K562 (cell line): ENCODE measurements around the gene MIEF2. TPM values are rescaled to one million over a fixed set of nuclear protein-coding genes. Genes with fewer than 3 reads are reported as not detected.

ENCODE experiments used
- ATAC-seq: fragments of 200-7000 bp; cut with Tn5 transposase; 3 replicates; pipeline ENCODE4 v1.9.1; 2020; ENCODE audit warnings: moderate library complexity
- BruUV-seq: library from RNA; stranded (reverse); fragments of 400-500 nt; replicated peaks from 2 replicates; lab custom pipeline; 2021; lab: Mats Ljungman, UMichigan
- CTCF ChIA-PET: fragments of 300-600 bp; formaldehyde crosslinking; extraction: SDS; loops from one replicate; lab custom pipeline; 2021; ENCODE audit warnings: low intra/inter-chr PET ratio; lab: Yijun Ruan, JAX
- POLR2A ChIA-PET: fragments of 300-600, 350-650 bp; sonication (Branson Sonifier 250); formaldehyde crosslinking; extraction: SDS; loops from one replicate; lab custom pipeline; 2021; ENCODE audit warnings: antibody characterized with exemption, inconsistent platforms; lab: Yijun Ruan, JAX
- DNase-seq, 4 experiments: peaks; one replicate each; pipeline versions ENCODE4 v3.0.0 to v3.0.0-alpha.2; 2011 to 2018; ENCODE audit warnings: low spot score in 3 of 4, mixed read lengths in 3 of 4; ENCODE audit errors: extremely low read depth in 1 of 4
- FAIRE-seq: peaks from 2 replicates; lab custom pipeline; 2011; peaks lifted over from hg19 to GRCh38; lab: Jason Lieb, UNC
- H2AFZ ChIP-seq: 2 replicates; pipeline ENCODE4 v1.6.0; 2011; ENCODE audit warnings: low read depth, low read length, control low read depth, inconsistent platforms
- H3K27ac ChIP-seq: fragments of 200-600 bp; 3 replicates; pipeline ENCODE4 v1.8.0; 2011; ENCODE audit warnings: low read depth, mild to moderate bottlenecking, control low read depth, inconsistent platforms, low read length, moderate library complexity, mixed read lengths; ENCODE audit errors: extremely low read depth
- H3K27me3 ChIP-seq, 2 experiments: fragments of 300-600 bp in 1 of 2; 2 replicates in 1 of 2; 3 replicates in 1 of 2; pipeline versions ENCODE4 v1.6.0 to v1.8.0; 2011; ENCODE audit warnings: inconsistent platforms in 2 of 2, low read length in 2 of 2, mild to moderate bottlenecking in 1 of 2, mixed read lengths in 1 of 2, moderate library complexity in 1 of 2; ENCODE audit not compliant: control insufficient read depth in 2 of 2, insufficient read depth in 2 of 2
- H3K36me3 ChIP-seq: fragments of 300-600 bp; 3 replicates; pipeline ENCODE4 v1.8.0; 2011; ENCODE audit warnings: mild to moderate bottlenecking, low read length, inconsistent platforms; ENCODE audit not compliant: control insufficient read depth, insufficient read depth
- H3K4me1 ChIP-seq, 2 experiments: fragments of 200-600 bp in 1 of 2; replicated peaks in 1 of 2; 2 replicates in 1 of 2; 3 replicates in 1 of 2; pipeline versions ENCODE4 v1.5.1 to v1.8.0; 2011; ENCODE audit warnings: inconsistent platforms in 2 of 2, low read length in 2 of 2, mild to moderate bottlenecking in 1 of 2, mixed read lengths in 1 of 2, moderate library complexity in 1 of 2; ENCODE audit not compliant: control insufficient read depth in 2 of 2, insufficient read depth in 2 of 2
- H3K4me2 ChIP-seq: 2 replicates; pipeline ENCODE4 v1.6.1; 2011; ENCODE audit warnings: low read length, control low read depth, inconsistent platforms, mixed read lengths; ENCODE audit not compliant: insufficient read depth
- H3K4me3 ChIP-seq: fragments of 200-600 bp; sonication (generic), shearing (Covaris generic); 2 replicates; pipeline ENCODE4 v1.5.1; 2016; ENCODE audit warnings: control low read depth, inconsistent platforms
- H3K79me2 ChIP-seq: fragments of 200-600 bp; 3 replicates; pipeline ENCODE4 v1.8.0; 2011; ENCODE audit warnings: low read length, inconsistent platforms; ENCODE audit not compliant: control insufficient read depth, insufficient read depth
- H3K9ac ChIP-seq, 2 experiments: 2 replicates each; pipeline versions ENCODE4 v1.6.0 to v1.6.1; 2011; ENCODE audit warnings: low read depth in 2 of 2, low read length in 2 of 2, control low read depth in 1 of 2, inconsistent platforms in 1 of 2, mild to moderate bottlenecking in 1 of 2, mixed read lengths in 1 of 2; ENCODE audit not compliant: insufficient read depth in 1 of 2
- H3K9me1 ChIP-seq: one replicate; pipeline ENCODE4 v1.6.0; 2011; ENCODE audit warnings: inconsistent platforms, mild to moderate bottlenecking, low read length, moderate library complexity; ENCODE audit not compliant: control insufficient read depth, insufficient read depth
- H3K9me3 ChIP-seq: replicated peaks from 2 replicates; pipeline ENCODE4 v1.5.1; 2011; ENCODE audit warnings: low read depth, low read length, inconsistent platforms; ENCODE audit not compliant: control insufficient read depth, insufficient read depth
- H4K20me1 ChIP-seq: replicated peaks from 2 replicates; pipeline ENCODE4 v1.6.1; 2011; ENCODE audit warnings: low read length, inconsistent platforms, mixed read lengths; ENCODE audit not compliant: control insufficient read depth, insufficient read depth
- HDGF ChIP-seq: fragments of 450-650 bp; IDR thresholded peaks from 2 replicates; pipeline ENCODE4 v1.6.1; 2016
- WGBS: fragments of 100-300 bp; shearing (Covaris generic); methylation state at CpG from one replicate; pipeline ENCODE4 v1.1.6; 2016; ENCODE audit warnings: low coverage, mixed read lengths; ENCODE audit not compliant: insufficient coverage; ENCODE audit errors: missing lambda C conversion rate; 5-methylcytosine and 5-hydroxymethylcytosine counted together
- in situ Hi-C: fragments of 300-500 bp; cut with MboI; formaldehyde crosslinking; loops from 4 replicates; pipeline ENCODE4 v1.15.0; 2018; ENCODE audit warnings: inconsistent platforms, mixed read lengths
- intact Hi-C: fragments of 100-400 bp; cut with micrococcal nuclease; formaldehyde crosslinking; loops from 2 replicates; pipeline ENCODE4 v1.14.2; 2022
- polyA plus RNA-seq, 8 experiments: library from polyadenylated mRNA; depleted of rRNA in 4 of 8; stranded (reverse) in 5 of 8; unstranded in 3 of 8; fragments of >200 nt; fragmentation: Nextera tagmentation in 2 of 8; fragmentation: Illumina TruSeq in 1 of 8; extraction: Ambion mirVana in 2 of 8; extraction: Trizol in 1 of 8; gene quantifications; 2 replicates each; pipeline versions ENCODE4 v1.2.1 to v1.2.3, GENCODE V29; 2011 to 2014; ENCODE audit warnings: inconsistent platforms in 1 of 8, missing spikeins in 1 of 8
- total RNA-seq, 7 experiments: library from RNA; depleted of rRNA in 6 of 7; stranded (reverse); fragments of >200 nt in 6 of 7; fragmentation: Illumina TruSeq in 2 of 7; extraction: Trizol in 2 of 7; gene quantifications; 2 replicates each; pipeline versions ENCODE4 v1.2.1 to v1.2.3, GENCODE V29; 2011 to 2021; ENCODE audit warnings: low replicate concordance in 1 of 7
- TF ChIP-seq, protein P1 (sequence below): fragments of 250-450 bp; sonication (Bioruptor Pico); IDR thresholded peaks from 2 replicates; pipeline ENCODE4 v1.5.0; 2021; ENCODE audit warnings: mild to moderate bottlenecking, moderate library complexity

Gene MIEF2
- total and polyA plus RNA-seq, 9 of the 15 experiments (the other 6 are each of a cell fraction or from before 2014, with no cell fraction given): 0.10 to 8.2 (median 2.4) TPM

DNA sequence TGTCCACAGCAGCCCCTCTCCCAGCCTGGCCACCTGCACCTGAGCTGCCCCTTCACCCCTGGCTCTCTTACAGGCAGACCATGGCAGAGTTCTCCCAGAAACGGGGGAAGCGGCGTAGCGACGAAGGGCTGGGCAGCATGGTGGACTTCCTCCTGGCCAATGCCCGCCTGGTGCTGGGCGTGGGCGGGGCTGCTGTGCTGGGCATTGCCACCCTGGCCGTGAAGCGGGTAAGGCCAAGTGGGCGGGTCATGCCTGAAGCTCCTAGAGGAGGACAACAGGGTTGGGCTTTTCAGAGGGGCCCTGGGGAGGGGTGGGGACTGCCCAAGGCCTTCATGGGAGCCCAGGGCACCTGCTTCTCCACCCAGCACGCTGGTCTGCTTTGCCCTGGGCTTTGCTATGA lies 2.2 kb downstream of the MIEF2 start:
- POLR2A ChIA-PET: interaction anchor here (0.7 kb wide), 1 partner anchor 43 kb away, joined by 3 read pairs; no protein-coding TSS in a partner anchor
- in situ Hi-C loops: no loop called here
- WGBS: 74% methylated on average over 6 of the region's 12 CpGs

More for the DNA sequence above, 2.2 kb downstream of the MIEF2 start:
- no peaks in the 10 kb centered on the region for H3K9me3 ChIP-seq
- TF ChIP-seq, protein P1, sequence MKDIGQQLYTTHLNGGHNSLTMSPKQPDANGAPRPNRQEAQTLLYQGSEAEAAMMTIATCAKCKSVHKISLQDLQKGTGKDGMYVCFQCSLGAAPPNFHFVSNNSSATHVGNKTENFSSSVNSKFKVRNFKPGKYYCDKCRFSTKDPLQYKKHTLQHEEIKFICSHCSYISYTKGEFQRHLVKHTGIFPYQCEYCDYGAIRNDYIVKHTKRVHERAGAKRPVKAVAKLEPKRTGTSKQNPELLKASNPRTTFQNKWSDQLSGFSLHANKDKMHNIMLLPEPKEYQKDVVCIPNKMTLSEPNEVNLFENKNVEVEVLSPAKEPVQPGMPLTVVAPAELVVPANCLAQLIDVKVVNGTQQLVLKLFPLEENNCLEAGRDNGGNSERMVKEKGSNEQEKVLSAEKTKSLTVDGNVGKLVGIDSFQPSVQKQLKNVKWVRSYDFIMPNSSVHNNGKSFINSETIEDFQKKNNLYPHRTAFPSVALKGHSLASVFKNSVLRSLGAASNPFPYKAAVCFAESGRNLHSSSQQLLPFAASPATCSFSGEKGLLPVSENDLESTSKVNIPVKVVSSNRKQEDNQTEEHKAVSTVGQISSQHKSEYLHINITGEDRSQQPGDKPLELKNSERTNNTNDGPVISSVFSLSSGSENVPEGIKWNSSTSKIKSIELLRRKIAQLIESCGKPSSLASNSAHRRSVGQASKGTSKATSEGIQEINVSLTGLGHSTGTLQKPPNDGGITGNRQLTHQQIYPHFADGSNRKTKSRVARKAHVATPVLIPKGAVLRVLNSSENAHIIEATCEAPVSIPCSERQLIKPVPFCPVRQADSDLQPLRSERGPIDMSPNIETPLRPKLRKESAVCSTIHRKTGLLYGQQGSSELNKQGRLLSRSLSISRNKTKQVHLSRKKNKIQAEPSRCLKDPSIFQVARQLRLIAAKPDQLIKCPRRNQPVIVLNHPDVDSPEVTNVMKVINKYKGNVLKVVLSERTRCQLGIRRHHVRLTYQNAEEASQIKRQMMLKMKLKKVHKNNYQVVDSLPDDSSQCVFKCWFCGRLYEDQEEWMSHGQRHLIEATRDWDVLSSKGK (CRISPR knock-in tag): no peak
- TF ChIP-seq HDGF: no peak
- H3K79me2 ChIP-seq: peaks cover 14% of the 10 kb centered on the region
- H3K4me3 ChIP-seq: no peak overlapping the region
- no peak for FAIRE-seq
- CTCF ChIA-PET: no interaction called here
- BruUV-seq: no TSS peak
- H3K9ac ChIP-seq: peak overlapping the region in 1 of 2 experiments; percentile 17; a peak in 1 of 4 replicates
- no peaks in the 10 kb centered on the region for H3K9me1 ChIP-seq
- peaks cover 12 to 53% of the 10 kb centered on the region in 2 experiments; a peak in 4 of 5 replicates for H3K4me1 ChIP-seq
- no peak overlapping the region for H3K27ac ChIP-seq
- H3K4me2 ChIP-seq: no peak overlapping the region
- intact Hi-C loops: no loop called here
- no peak overlapping the region for H2AFZ ChIP-seq
- peaks cover 8% of the 10 kb centered on the region; the same call in 2 of the 3 replicates for H3K36me3 ChIP-seq
- H3K27me3 ChIP-seq: no peaks in the 10 kb centered on the region
- H4K20me1 ChIP-seq: no peaks in the 10 kb centered on the region
- DNase-seq: no peak
- ATAC-seq: no peak
